Natural killer cell (primary cell): ENCODE results near the gene CDKL4. TPM values are rescaled to one million over a fixed set of nuclear protein-coding genes. Genes with fewer than 3 reads are reported as not detected.

Source experiments
- ATAC-seq, 3 donors: fragments of 150-1000 bp in 2 of 3; fragments of 200-7000 bp in 1 of 3; cut with Tn5 transposase; 1 replicate in 1 of 3; 2 replicates in 2 of 3; pipeline ENCODE4 v1.10.0; 2021; ENCODE audit warnings: mild to moderate bottlenecking in 2 of 3, moderate library complexity in 2 of 3
- DNase-seq, 2 donors: peaks; one replicate each; pipeline versions ENCODE4 v3.0.0 to v3.0.0-alpha.2; 2013 to 2021; ENCODE audit warnings: mixed read lengths in 1 of 2
- H3K27ac ChIP-seq: one replicate; pipeline ENCODE4 v1.5.1; 2013; ENCODE audit warnings: mild to moderate bottlenecking, low read length
- H3K27me3 ChIP-seq: one replicate; pipeline ENCODE4 v1.6.1; 2013; ENCODE audit warnings: low read length; ENCODE audit not compliant: control insufficient read depth, insufficient read depth
- H3K36me3 ChIP-seq: one replicate; pipeline ENCODE4 v1.6.1; 2013; ENCODE audit warnings: low read length; ENCODE audit not compliant: control insufficient read depth, insufficient read depth
- H3K4me1 ChIP-seq: one replicate; pipeline ENCODE4 v1.6.1; 2013; ENCODE audit warnings: low read length; ENCODE audit not compliant: control insufficient read depth, insufficient read depth
- H3K4me3 ChIP-seq: one replicate; pipeline ENCODE4 v1.5.1; 2013; ENCODE audit warnings: low read length
- H3K9me3 ChIP-seq: one replicate; pipeline ENCODE4 v1.6.1; 2013; ENCODE audit warnings: low read length; ENCODE audit not compliant: control insufficient read depth, insufficient read depth
- H3K27ac Mint-ChIP-seq, 2 donors: one replicate each; pipeline ENCODE4 v1.8.0; 2022; ENCODE audit warnings: mild to moderate bottlenecking in 2 of 2, mixed read lengths in 2 of 2, moderate library complexity in 1 of 2
- H3K27me3 Mint-ChIP-seq, 2 donors: one replicate each; pipeline ENCODE4 v1.8.0; 2022; ENCODE audit warnings: low read depth in 2 of 2, mixed read lengths in 2 of 2
- H3K36me3 Mint-ChIP-seq: one replicate; pipeline ENCODE4 v1.8.0; 2022; ENCODE audit warnings: mixed read lengths
- H3K4me1 Mint-ChIP-seq, 2 donors: one replicate each; pipeline ENCODE4 v1.8.0; 2022; ENCODE audit warnings: mixed read lengths in 2 of 2
- H3K4me3 Mint-ChIP-seq: one replicate; pipeline ENCODE4 v1.8.0; 2022; ENCODE audit warnings: mild to moderate bottlenecking, moderate library complexity, mixed read lengths
- H3K9me3 Mint-ChIP-seq, 2 donors: one replicate each; pipeline ENCODE4 v1.8.0; 2022; ENCODE audit warnings: mixed read lengths in 2 of 2
- CTCF ChIP-seq: fragments of 200-600 bp; IDR thresholded peaks from one replicate; pipeline ENCODE4 v1.8.0; 2022; ENCODE audit warnings: antibody characterized with exemption
- WGBS: methylation state at CpG from one replicate; pipeline ENCODE4 v1.1.7; 2013; ENCODE audit warnings: missing lambda C conversion rate; ENCODE audit not compliant: insufficient coverage; 5-methylcytosine and 5-hydroxymethylcytosine counted together
- intact Hi-C: fragments of 100-400 bp; cut with micrococcal nuclease; formaldehyde crosslinking; loops from one replicate; pipeline ENCODE4 v1.14.2; 2022
- total RNA-seq, 4 donors: library from RNA; stranded (reverse); fragments of 120-200 nt in 1 of 4; gene quantifications; one replicate each; pipeline versions ENCODE4 v1.2.3 to v1.2.4, GENCODE V29; 2013 to 2022

The CDKL4 gene
- total RNA-seq, 3 donors from 2014 or later (not counting 1 experiment from before 2014, with no cell fraction given): not detected

- Histone ChIP-seq H3K9me3 (no peaks in the 10 kb centered on the region), H3K27ac (no peak overlapping the region), H3K36me3 (no peaks in the 10 kb centered on the region), H3K4me3 (no peak overlapping the region), H3K4me1 (peaks cover 3% of the 10 kb centered on the region), H3K27me3 (no peaks in the 10 kb centered on the region)
- H3K4me3 Mint-ChIP-seq: peak overlapping the region; percentile 61
- H3K9me3 Mint-ChIP-seq: no peaks in the 10 kb centered on the region
- peaks cover 0 to 8% of the 10 kb centered on the region in 2 donors for H3K27me3 Mint-ChIP-seq
- TF ChIP-seq CTCF: peak; percentile 22
- 16% methylated on average over 13 of the region's 19 CpGs for WGBS
- DNase-seq (peak in 1 of 2 donors; percentile 53), ATAC-seq (peak in 2 of 3 donors; percentile 33 to 37)
- peak overlapping the region in 1 of 2 donors; percentile 80 for H3K27ac Mint-ChIP-seq
- intact Hi-C loops: loop anchor here (1.0 kb wide), 2 partner anchors 107 to 169 kb away; partner anchors contain the start of gene SOS1
- no peaks in the 10 kb centered on the region for H3K36me3 Mint-ChIP-seq
- H3K4me1 Mint-ChIP-seq: peaks cover 19 to 25% of the 10 kb centered on the region in 2 donors
Measured at GRCh38 chr2:39228413-39229209, 15.2 kb downstream of the CDKL4 start.

- H3K36me3 ChIP-seq: no peaks in the 10 kb centered on the region
- H3K4me1 ChIP-seq: peaks cover 3% of the 10 kb centered on the region
- WGBS: 19% methylated on average over 9 of the region's 9 CpGs
- peak; percentile 81 for TF ChIP-seq CTCF
- peak; percentile 75 to 92 for DNase-seq
- Mint-ChIP-seq H3K36me3 (no peaks in the 10 kb centered on the region), H3K9me3 (no peaks in the 10 kb centered on the region), H3K4me1 (peaks cover 19 to 25% of the 10 kb centered on the region in 2 donors), H3K27ac (peak overlapping the region in 1 of 2 donors; percentile 80), H3K27me3 (peaks cover 0 to 5% of the 10 kb centered on the region in 2 donors), H3K4me3 (peak overlapping the region; percentile 61)
- H3K4me3 ChIP-seq: no peak overlapping the region
- H3K27ac ChIP-seq: no peak overlapping the region
- no peaks in the 10 kb centered on the region for H3K9me3 ChIP-seq
- intact Hi-C loops: loop anchor here (1.0 kb wide), 2 partner anchors 107 to 169 kb away; partner anchors contain the start of gene SOS1
- peak; percentile 89 to 91 (median 89) for ATAC-seq
- no peaks in the 10 kb centered on the region for H3K27me3 ChIP-seq
Measured at GRCh38 chr2:39227628-39228412, 15.9 kb downstream of the CDKL4 start.

- Mint-ChIP-seq H3K4me1 (peaks cover 19 to 25% of the 10 kb centered on the region in 2 donors), H3K27me3 (peaks cover 0 to 5% of the 10 kb centered on the region in 2 donors), H3K4me3 (no peak overlapping the region), H3K36me3 (no peaks in the 10 kb centered on the region), H3K27ac (no peak overlapping the region), H3K9me3 (no peaks in the 10 kb centered on the region)
- no peak for ATAC-seq
- no CpG with 5 or more reads among the region's 1 CpG for WGBS
- peaks cover 3% of the 10 kb centered on the region for H3K4me1 ChIP-seq
- no peaks in the 10 kb centered on the region for H3K36me3 ChIP-seq
- no peak overlapping the region for H3K27ac ChIP-seq
- H3K9me3 ChIP-seq: no peaks in the 10 kb centered on the region
- DNase-seq: no peak
- no peaks in the 10 kb centered on the region for H3K27me3 ChIP-seq
- intact Hi-C loops: no loop called here
- H3K4me3 ChIP-seq: no peak overlapping the region
- no peak for TF ChIP-seq CTCF
Measured at GRCh38 chr2:39225567-39225966, 18.2 kb downstream of the CDKL4 start.
